OCI-LY3 (cell line): ENCODE data around the gene WDR5.

Experiments
- H2AFZ ChIP-seq: fragments of 200-600, 300-600 bp; shearing (Covaris generic); 2 replicates; pipeline ENCODE4 v1.6.0; 2014; ENCODE audit warnings: antibody characterized with exemption, low read depth, low read length
- H3K27ac ChIP-seq: fragments of 200-600, 300-600 bp; sonication (generic); 2 replicates; pipeline ENCODE4 v1.5.1; 2014; ENCODE audit warnings: mild to moderate bottlenecking, low read length, moderate library complexity, mixed read lengths
- H3K27me3 ChIP-seq: fragments of 200-600, 300-600 bp; sonication (generic); 2 replicates; pipeline ENCODE4 v1.6.1; 2014; ENCODE audit warnings: low read depth, low read length, mixed read lengths
- H3K36me3 ChIP-seq: fragments of 200-600, 300-600 bp; sonication (generic); replicated peaks from 2 replicates; pipeline ENCODE3; 2014; ENCODE audit warnings: low read depth, low read length, mixed read lengths
- H3K4me1 ChIP-seq: fragments of 300-600, 200-600 bp; sonication (generic); 2 replicates; pipeline ENCODE4 v1.6.1; 2014; ENCODE audit warnings: low read length, mixed read lengths
- H3K4me2 ChIP-seq: fragments of 200-600, 300-600 bp; sonication (generic); 2 replicates; pipeline ENCODE4 v1.6.1; 2014; ENCODE audit warnings: low read length, mixed read lengths
- H3K4me3 ChIP-seq: fragments of 300-600, 200-600 bp; sonication (generic); 2 replicates; pipeline ENCODE4 v1.5.1; 2014; ENCODE audit warnings: antibody characterized with exemption, mild to moderate bottlenecking, low read length, moderate library complexity
- H3K79me2 ChIP-seq: fragments of 300-600, 200-600 bp; shearing (Covaris generic); 2 replicates; pipeline ENCODE4 v1.6.1; 2014; ENCODE audit warnings: mild to moderate bottlenecking, low read length, mixed read lengths
- H3K9ac ChIP-seq: fragments of 300-600, 200-600 bp; shearing (Covaris generic); 2 replicates; pipeline ENCODE4 v1.6.0; 2014; ENCODE audit warnings: mild to moderate bottlenecking, low read length, moderate library complexity
- H3K9me3 ChIP-seq: fragments of 200-600, 300-600 bp; shearing (Covaris generic); 2 replicates; pipeline ENCODE4 v1.6.1; 2014; ENCODE audit warnings: low read length, mixed read lengths; ENCODE audit not compliant: insufficient read depth
- H4K20me1 ChIP-seq: fragments of 200-600, 300-600 bp; sonication (generic); 2 replicates; pipeline ENCODE4 v1.6.1; 2016; ENCODE audit warnings: low read length, mixed read lengths; ENCODE audit not compliant: insufficient read depth
- EZH2phosphoT487 ChIP-seq: fragments of 200-600 bp; shearing (Covaris generic); IDR thresholded peaks from 2 replicates; pipeline ENCODE4 v1.6.1; 2018; ENCODE audit warnings: antibody characterized with exemption, mixed run types, low read depth
- TF ChIP-seq, protein P1 (sequence below): fragments of 200-600, 300-600 bp; sonication (generic); IDR thresholded peaks from 2 replicates; pipeline ENCODE4 v1.5.1; 2014; ENCODE audit warnings: antibody characterized with exemption, low read length, low read depth

Gene WDR5

DNA sequence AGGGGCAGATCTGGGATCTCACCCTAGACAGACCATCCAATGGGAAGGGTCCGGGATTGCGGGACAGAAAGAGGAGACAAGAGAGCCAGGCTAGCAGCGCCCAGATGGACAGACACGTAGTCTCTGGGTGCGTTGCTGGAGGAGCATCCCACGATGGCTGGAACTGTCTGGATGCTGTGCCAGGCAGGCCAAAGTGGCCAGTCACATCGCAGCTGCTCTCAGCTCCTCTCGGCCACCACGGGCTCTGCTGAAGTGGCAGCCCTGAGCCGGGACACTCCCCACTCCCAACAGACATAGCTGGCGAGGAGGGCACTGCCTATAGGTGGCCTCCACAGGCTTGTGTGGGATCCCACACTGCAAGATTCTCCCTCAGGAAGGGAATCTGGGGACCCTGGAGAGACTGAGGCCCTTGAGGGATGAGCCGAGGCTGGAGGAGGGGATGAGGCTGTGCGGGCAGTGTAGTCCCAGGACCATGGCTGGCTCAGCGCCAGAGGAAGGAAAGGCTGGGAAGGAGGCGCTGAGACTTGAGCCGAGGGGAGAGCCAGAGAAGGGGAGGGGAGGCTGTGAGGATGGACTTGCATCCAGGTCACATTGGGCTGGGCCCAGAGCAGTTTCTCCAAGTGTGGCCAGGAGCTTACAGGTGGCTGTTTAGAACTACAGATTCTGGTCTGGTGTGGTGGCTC lies 10.3 kb upstream of the WDR5 start:
- H3K9ac ChIP-seq = no peak overlapping the region
- no peak overlapping the region for H2AFZ ChIP-seq
- H3K4me2 ChIP-seq = no peak overlapping the region
- H3K9me3 ChIP-seq = no peaks in the 10 kb centered on the region
- H3K79me2 ChIP-seq = no peaks in the 10 kb centered on the region
- TF ChIP-seq, protein P1, sequence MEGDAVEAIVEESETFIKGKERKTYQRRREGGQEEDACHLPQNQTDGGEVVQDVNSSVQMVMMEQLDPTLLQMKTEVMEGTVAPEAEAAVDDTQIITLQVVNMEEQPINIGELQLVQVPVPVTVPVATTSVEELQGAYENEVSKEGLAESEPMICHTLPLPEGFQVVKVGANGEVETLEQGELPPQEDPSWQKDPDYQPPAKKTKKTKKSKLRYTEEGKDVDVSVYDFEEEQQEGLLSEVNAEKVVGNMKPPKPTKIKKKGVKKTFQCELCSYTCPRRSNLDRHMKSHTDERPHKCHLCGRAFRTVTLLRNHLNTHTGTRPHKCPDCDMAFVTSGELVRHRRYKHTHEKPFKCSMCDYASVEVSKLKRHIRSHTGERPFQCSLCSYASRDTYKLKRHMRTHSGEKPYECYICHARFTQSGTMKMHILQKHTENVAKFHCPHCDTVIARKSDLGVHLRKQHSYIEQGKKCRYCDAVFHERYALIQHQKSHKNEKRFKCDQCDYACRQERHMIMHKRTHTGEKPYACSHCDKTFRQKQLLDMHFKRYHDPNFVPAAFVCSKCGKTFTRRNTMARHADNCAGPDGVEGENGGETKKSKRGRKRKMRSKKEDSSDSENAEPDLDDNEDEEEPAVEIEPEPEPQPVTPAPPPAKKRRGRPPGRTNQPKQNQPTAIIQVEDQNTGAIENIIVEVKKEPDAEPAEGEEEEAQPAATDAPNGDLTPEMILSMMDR = no peak
- no peak for TF ChIP-seq EZH2phosphoT487
- H3K4me3 ChIP-seq = no peak overlapping the region
- no peaks in the 10 kb centered on the region for H3K4me1 ChIP-seq
- H3K27ac ChIP-seq = no peak overlapping the region
- peaks cover 3% of the 10 kb centered on the region; the same call in 1 of the 2 replicates for H3K27me3 ChIP-seq
- no peaks in the 10 kb centered on the region for H4K20me1 ChIP-seq
- H3K36me3 ChIP-seq = no peaks in the 10 kb centered on the region

DNA sequence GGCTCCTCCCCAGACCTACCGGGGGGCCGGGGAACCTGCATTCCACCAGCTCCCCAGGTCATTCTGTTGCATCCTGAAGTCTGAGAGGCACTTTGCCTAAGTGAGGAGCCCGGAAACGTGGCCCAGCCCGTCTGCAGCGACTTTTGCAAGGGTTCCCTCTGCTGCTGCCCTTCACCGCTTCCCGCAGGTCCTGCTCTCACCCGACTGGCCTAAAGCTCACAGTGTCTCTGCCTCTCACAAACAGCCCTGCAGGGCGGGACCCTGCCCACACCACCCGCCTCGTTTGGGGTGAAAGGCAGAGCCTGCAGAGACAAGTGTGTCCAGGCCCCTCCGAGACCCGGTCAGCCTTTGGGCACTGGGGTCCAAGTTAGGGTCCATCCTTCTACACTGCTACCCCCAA lies 9.5 kb upstream of the WDR5 start:
- TF ChIP-seq, protein P1 = no peak
- no peak for TF ChIP-seq EZH2phosphoT487
- Histone ChIP-seq H2AFZ (no peak overlapping the region), H3K79me2 (no peaks in the 10 kb centered on the region), H3K36me3 (no peaks in the 10 kb centered on the region), H3K27me3 (peaks cover 3% of the 10 kb centered on the region; the same call in 1 of the 2 replicates), H4K20me1 (no peaks in the 10 kb centered on the region), H3K9ac (no peak overlapping the region), H3K9me3 (no peaks in the 10 kb centered on the region), H3K4me2 (no peak overlapping the region), H3K4me3 (no peak overlapping the region), H3K4me1 (no peaks in the 10 kb centered on the region), H3K27ac (no peak overlapping the region)

DNA sequence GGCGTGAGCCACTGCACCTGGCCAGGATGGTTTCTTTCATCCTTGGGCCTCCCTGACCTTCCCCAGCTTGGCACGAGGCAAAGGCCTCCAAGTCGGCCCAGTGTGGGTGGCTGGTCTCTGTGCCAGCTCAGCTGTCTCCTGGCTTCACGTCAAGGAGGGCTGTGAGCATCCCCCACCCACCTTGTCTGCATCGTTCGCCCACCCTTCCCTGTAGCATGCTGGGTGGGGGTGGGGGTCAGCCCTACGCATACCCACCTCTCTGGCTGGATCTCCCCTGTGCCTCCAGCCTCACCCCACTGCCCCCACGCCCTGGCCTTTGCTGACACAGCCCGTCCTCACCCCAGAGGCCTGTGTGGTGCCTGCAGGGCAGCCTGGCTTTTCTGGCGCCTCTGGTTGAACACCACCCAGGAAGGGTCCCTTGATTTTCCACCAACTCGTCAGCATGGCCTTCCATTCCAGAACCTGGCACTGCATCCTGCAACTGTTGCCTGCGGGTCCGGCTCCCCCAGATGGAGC lies 8.8 kb upstream of the WDR5 start:
- Histone ChIP-seq H3K27me3 (peaks cover 3% of the 10 kb centered on the region; the same call in 1 of the 2 replicates), H3K27ac (no peak overlapping the region), H3K4me3 (no peak overlapping the region), H3K4me2 (no peak overlapping the region), H3K9me3 (no peaks in the 10 kb centered on the region), H3K36me3 (no peaks in the 10 kb centered on the region), H3K9ac (no peak overlapping the region), H2AFZ (no peak overlapping the region), H3K79me2 (no peaks in the 10 kb centered on the region), H3K4me1 (no peaks in the 10 kb centered on the region), H4K20me1 (no peaks in the 10 kb centered on the region)
- TF ChIP-seq EZH2phosphoT487 = no peak
- TF ChIP-seq, protein P1 = no peak

DNA sequence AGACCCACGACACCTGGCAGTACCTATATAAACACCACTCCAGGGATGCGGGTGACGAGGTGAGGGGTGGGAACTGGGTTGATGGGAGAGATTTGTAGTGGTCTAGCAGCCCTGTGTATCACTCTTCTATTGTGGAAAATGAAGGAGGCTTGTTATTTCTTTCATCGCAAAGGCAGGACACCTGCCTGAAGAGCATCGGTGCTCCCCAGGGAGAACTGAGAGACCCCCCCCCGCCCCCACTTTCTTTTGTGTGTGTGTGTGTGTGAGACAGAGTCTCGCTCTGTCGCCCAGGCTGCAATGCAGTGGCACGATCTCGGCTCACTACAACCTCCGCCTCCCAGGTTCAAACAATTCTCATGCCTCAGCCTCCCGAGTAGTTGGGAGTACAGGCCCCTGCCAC lies 8.3 kb upstream of the WDR5 start:
- Histone ChIP-seq H3K9ac (no peak overlapping the region), H3K27ac (no peak overlapping the region), H3K27me3 (peaks cover 3% of the 10 kb centered on the region; the same call in 1 of the 2 replicates), H4K20me1 (no peaks in the 10 kb centered on the region), H2AFZ (no peak overlapping the region), H3K4me1 (no peaks in the 10 kb centered on the region), H3K9me3 (no peaks in the 10 kb centered on the region), H3K4me3 (no peak overlapping the region), H3K79me2 (no peaks in the 10 kb centered on the region), H3K4me2 (no peak overlapping the region), H3K36me3 (no peaks in the 10 kb centered on the region)
- TF ChIP-seq, protein P1 = no peak
- TF ChIP-seq EZH2phosphoT487 = no peak
